Measurements from ENCODE around the gene TGFB1I1.
"Not testable (repeated sequence)": the region's sequence is repeated elsewhere in the genome, so short reads cannot be mapped to it uniquely, and the experiment has no call there.

The TGFB1I1 gene

DNA sequence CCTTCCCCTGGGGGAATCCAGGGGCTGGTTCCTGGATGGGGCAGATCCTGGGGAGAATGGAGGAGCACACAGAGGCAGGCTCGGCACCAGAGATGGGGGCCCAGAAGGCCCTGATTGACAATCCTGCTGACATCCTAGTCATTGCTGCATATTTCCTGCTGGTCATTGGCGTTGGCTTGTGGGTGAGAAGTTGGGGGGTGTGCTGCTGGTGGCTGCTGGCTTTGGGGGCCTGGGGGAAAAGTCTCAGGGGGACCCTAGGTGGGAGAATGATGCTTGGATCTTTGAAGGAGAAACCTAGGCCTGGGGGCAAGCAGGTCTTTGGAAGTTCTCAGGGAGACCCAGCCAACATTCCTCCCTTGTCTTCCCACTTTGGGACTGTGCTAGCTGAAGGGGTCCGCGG is 11.1 kb downstream of the TGFB1I1 start, which contains the start of gene SLC5A2:
SLC5A2 (plus strand) TSS at position 43 of the 400 bp plus-strand sequence; CDS start at position 57, 14 bp downstream.
- no peaks in the 10 kb centered on the region for H3K36me3 ChIP-seq (ENCODE audit: control insufficient read depth, insufficient read depth, low read length)
- no peaks in the 10 kb centered on the region; the same call in none of the 2 replicates for H3K27me3 ChIP-seq (replicated peaks; ENCODE audit: control insufficient read depth, insufficient read depth, low read length)
- TF ChIP-seq, protein P1, sequence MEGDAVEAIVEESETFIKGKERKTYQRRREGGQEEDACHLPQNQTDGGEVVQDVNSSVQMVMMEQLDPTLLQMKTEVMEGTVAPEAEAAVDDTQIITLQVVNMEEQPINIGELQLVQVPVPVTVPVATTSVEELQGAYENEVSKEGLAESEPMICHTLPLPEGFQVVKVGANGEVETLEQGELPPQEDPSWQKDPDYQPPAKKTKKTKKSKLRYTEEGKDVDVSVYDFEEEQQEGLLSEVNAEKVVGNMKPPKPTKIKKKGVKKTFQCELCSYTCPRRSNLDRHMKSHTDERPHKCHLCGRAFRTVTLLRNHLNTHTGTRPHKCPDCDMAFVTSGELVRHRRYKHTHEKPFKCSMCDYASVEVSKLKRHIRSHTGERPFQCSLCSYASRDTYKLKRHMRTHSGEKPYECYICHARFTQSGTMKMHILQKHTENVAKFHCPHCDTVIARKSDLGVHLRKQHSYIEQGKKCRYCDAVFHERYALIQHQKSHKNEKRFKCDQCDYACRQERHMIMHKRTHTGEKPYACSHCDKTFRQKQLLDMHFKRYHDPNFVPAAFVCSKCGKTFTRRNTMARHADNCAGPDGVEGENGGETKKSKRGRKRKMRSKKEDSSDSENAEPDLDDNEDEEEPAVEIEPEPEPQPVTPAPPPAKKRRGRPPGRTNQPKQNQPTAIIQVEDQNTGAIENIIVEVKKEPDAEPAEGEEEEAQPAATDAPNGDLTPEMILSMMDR (IDR thresholded peaks at IDR 0.05; ENCODE audit: insufficient read depth, low read length, poor library complexity, severe bottlenecking), result no peak
- DNase-seq (ENCODE audit: extremely low read depth, insufficient read length), result no peak
- H3K4me3 ChIP-seq (replicated peaks; ENCODE audit: low read depth, low read length), result no peak within 1 kb of the TSS

DNA sequence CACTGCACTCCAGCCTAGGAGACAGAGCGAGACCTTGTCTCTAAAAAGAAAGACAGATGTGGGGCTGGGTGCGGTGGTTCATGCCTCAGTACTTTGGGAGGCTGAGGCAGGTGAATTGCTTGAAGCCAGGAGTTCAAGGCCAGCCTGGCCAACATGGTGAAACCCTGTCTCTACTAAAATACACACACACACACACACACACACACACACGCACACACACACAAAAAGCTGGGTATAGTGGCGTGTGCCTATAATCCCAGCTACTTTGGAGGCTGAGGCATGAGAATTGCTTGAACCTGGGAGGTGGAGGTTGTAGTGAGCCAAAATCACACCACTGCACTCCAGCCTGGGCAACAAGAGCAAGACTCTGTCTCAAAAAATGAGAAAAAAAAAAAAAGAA is 12.1 kb downstream of the TGFB1I1 start:
- not testable (repeated sequence) for H3K27me3 ChIP-seq (replicated peaks; ENCODE audit: control insufficient read depth, insufficient read depth, low read length); H3K36me3 ChIP-seq (ENCODE audit: control insufficient read depth, insufficient read depth, low read length); H3K4me3 ChIP-seq (replicated peaks; ENCODE audit: low read depth, low read length); DNase-seq (ENCODE audit: extremely low read depth, insufficient read length)

DNA sequence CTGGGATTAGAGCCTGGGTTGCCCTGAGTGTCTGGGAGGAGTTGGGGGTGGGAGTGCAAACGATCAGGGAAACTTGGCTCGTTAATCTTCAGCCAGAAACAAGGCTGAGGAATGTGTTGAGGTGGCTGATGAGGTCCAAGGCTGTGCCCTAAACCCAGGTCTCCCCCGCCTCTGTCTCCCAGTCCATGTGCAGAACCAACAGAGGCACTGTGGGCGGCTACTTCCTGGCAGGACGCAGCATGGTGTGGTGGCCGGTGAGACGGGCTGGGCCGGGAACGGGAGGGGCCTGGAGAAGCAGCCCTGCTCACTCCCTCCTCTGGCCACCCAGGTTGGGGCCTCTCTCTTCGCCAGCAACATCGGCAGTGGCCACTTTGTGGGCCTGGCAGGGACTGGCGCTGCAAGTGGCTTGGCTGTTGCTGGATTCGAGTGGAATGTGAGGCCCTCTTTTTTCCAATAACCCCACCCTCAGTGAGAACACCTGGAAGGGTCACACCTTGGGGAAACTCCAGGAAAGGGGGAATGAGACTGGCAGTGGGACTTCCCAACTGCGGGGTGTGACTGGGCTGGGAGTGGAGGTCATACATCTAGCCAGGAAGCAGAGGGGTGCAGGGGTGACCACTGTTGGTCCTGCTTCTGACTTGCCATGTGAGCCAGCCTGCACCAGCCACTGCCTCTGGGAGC is 12.7 kb downstream of the TGFB1I1 start:
- no peaks in the 10 kb centered on the region; the same call in 1 of the 2 replicates for H3K36me3 ChIP-seq (ENCODE audit: control insufficient read depth, insufficient read depth, low read length)
- DNase-seq (ENCODE audit: extremely low read depth, insufficient read length), result no peak

DNA sequence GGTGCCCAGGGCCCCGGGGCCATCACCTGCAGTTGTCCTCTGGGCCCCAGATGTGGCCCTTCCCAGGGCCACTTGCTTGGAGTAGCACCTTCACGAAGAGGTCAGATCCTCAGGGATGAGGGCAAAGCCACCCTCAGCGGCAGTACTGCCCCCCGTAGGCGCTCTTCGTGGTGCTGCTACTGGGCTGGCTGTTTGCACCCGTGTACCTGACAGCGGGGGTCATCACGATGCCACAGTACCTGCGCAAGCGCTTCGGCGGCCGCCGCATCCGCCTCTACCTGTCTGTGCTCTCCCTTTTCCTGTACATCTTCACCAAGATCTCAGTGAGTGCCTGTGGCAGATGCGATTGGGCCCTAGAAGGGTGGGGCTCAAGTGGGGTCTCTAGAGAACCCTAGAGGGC is 13.6 kb downstream of the TGFB1I1 start:
- Histone ChIP-seq H3K27me3 (replicated peaks; ENCODE audit: control insufficient read depth, insufficient read depth, low read length) (no peaks in the 10 kb centered on the region; the same call in 1 of the 2 replicates), H3K4me3 (replicated peaks; ENCODE audit: low read depth, low read length) (no peak overlapping the region), H3K36me3 (ENCODE audit: control insufficient read depth, insufficient read depth, low read length) (peaks cover 2% of the 10 kb centered on the region)
- no peak for DNase-seq (ENCODE audit: extremely low read depth, insufficient read length)
- TF ChIP-seq, protein P1 (IDR thresholded peaks at IDR 0.05; ENCODE audit: insufficient read depth, low read length, poor library complexity, severe bottlenecking), result no peak

More for the DNA sequence above, 12.7 kb downstream of the TGFB1I1 start:
- TF ChIP-seq, protein P1 (IDR thresholded peaks at IDR 0.05; ENCODE audit: insufficient read depth, low read length, poor library complexity, severe bottlenecking), result no peak
- H3K4me3 ChIP-seq (replicated peaks; ENCODE audit: low read depth, low read length), result no peak overlapping the region
- no peaks in the 10 kb centered on the region; the same call in 1 of the 2 replicates for H3K27me3 ChIP-seq (replicated peaks; ENCODE audit: control insufficient read depth, insufficient read depth, low read length)

DNA sequence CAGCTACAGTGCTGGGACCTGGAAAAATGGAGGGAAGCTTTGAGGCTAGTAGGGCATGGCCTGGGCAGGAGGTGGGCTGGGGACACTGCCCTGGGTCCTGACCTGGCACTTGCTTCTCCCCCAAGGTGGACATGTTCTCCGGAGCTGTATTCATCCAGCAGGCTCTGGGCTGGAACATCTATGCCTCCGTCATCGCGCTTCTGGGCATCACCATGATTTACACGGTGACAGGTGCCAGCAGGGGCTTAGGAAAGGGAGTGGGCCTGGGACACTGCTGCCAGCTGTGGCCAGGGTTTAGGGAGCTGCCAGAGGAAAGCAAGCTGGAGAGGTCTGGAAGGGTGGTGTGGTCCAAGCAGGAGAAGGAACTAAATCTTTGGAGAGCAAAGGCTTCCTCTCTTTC is 14.1 kb downstream of the TGFB1I1 start:
- DNase-seq (ENCODE audit: extremely low read depth, insufficient read length), result no peak
- TF ChIP-seq, protein P1 (IDR thresholded peaks at IDR 0.05; ENCODE audit: insufficient read depth, low read length, poor library complexity, severe bottlenecking), result no peak
- H3K27me3 ChIP-seq (replicated peaks; ENCODE audit: control insufficient read depth, insufficient read depth, low read length), result no peaks in the 10 kb centered on the region; the same call in 1 of the 2 replicates
- peaks cover 2% of the 10 kb centered on the region for H3K36me3 ChIP-seq (ENCODE audit: control insufficient read depth, insufficient read depth, low read length)
- H3K4me3 ChIP-seq (replicated peaks; ENCODE audit: low read depth, low read length), result no peak overlapping the region

DNA sequence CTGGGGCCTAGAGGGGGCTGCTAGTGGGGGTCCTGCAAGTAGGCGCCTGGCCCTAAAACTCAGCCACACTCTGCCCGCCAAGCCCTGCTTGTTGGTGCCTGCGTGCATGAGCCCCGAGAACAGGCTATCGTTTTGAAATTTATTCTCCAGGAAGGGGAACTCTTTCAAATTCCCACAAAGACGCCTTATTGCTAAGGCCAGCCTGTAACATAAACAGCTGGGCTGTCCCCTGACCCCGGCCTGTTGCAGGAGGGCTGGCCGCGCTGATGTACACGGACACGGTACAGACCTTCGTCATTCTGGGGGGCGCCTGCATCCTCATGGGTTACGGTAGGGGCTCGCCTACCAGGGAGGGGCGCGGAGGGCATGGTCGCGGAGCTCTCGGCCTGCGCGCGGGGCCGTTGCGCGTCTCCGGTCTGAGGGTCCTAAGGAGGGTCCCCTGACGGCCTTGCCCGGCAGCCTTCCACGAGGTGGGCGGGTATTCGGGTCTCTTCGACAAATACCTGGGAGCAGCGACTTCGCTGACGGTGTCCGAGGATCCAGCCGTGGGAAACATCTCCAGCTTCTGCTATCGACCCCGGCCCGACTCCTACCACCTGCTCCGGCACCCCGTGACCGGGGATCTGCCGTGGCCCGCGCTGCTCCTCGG is 15.2 kb downstream of the TGFB1I1 start:
- Histone ChIP-seq H3K36me3 (ENCODE audit: control insufficient read depth, insufficient read depth, low read length) (peaks cover 9% of the 10 kb centered on the region), H3K4me3 (replicated peaks; ENCODE audit: low read depth, low read length) (peak overlapping the region; percentile 55), H3K27me3 (replicated peaks; ENCODE audit: control insufficient read depth, insufficient read depth, low read length) (no peaks in the 10 kb centered on the region; the same call in 1 of the 2 replicates)
- TF ChIP-seq, protein P1 (IDR thresholded peaks at IDR 0.05; ENCODE audit: insufficient read depth, low read length, poor library complexity, severe bottlenecking), result no peak
- no peak for DNase-seq (ENCODE audit: extremely low read depth, insufficient read length)

All from GM06990 (cell line).